CD4-positive, alpha-beta memory T cell (primary cell): ENCODE results near the gene COL23A1. TPM values are rescaled to one million over a fixed set of nuclear protein-coding genes. Genes with fewer than 3 reads are reported as not detected.

Source experiments
- CTCF ChIA-PET: fragments of 350-600 bp; sonication (Branson Sonifier 250); formaldehyde crosslinking; loops from one replicate; lab custom pipeline; 2021; ENCODE audit warnings: inconsistent platforms; ENCODE audit not compliant: partially characterized antibody; lab: Charles Lee
- POLR2A ChIA-PET: fragments of 350-600 bp; sonication (Branson Sonifier 250); formaldehyde crosslinking; loops from one replicate; lab custom pipeline; 2021; ENCODE audit not compliant: partially characterized antibody; lab: Charles Lee
- DNase-seq, 5 donors: peaks; one replicate each; pipeline versions ENCODE4 v3.0.0 to v3.0.0-alpha.2; 2020 to 2022; ENCODE audit warnings: mixed read lengths in 1 of 5
- H3K27ac ChIP-seq: one replicate; pipeline ENCODE4 v1.7.0; 2013; ENCODE audit warnings: low read depth, low read length
- H3K27me3 ChIP-seq: 2 replicates; pipeline ENCODE4 v1.7.0; 2013; ENCODE audit warnings: mild to moderate bottlenecking, low read length, moderate library complexity; ENCODE audit not compliant: insufficient read depth
- H3K36me3 ChIP-seq: 2 replicates; pipeline ENCODE4 v1.7.0; 2013; ENCODE audit warnings: mild to moderate bottlenecking, low read length, moderate library complexity; ENCODE audit not compliant: insufficient read depth
- H3K4me1 ChIP-seq: 2 replicates; pipeline ENCODE4 v1.7.0; 2013; ENCODE audit warnings: mild to moderate bottlenecking, low read length, moderate library complexity; ENCODE audit not compliant: insufficient read depth
- H3K4me3 ChIP-seq, 2 donors: one replicate each; pipeline ENCODE4 v1.7.0; 2013; ENCODE audit warnings: low read length in 2 of 2, mild to moderate bottlenecking in 1 of 2
- H3K9me3 ChIP-seq, 2 donors: one replicate each; pipeline ENCODE4 v1.7.0; 2013; ENCODE audit warnings: low read length in 2 of 2, control low read depth in 1 of 2; ENCODE audit not compliant: control insufficient read depth in 1 of 2
- H3K27ac Mint-ChIP-seq, 7 donors: one replicate each; pipeline ENCODE4 v1.8.0; 2020 to 2021; ENCODE audit warnings: mixed read lengths in 7 of 7, mild to moderate bottlenecking in 6 of 7, inconsistent platforms in 3 of 7, moderate library complexity in 3 of 7
- H3K27me3 Mint-ChIP-seq, 2 donors: one replicate each; pipeline ENCODE4 v1.8.0; 2020 to 2021; ENCODE audit warnings: mixed read lengths in 2 of 2
- H3K36me3 Mint-ChIP-seq, 2 donors: one replicate each; pipeline ENCODE4 v1.8.0; 2020 to 2021; ENCODE audit warnings: mixed read lengths in 2 of 2, inconsistent platforms in 1 of 2, mild to moderate bottlenecking in 1 of 2
- H3K4me1 Mint-ChIP-seq, 4 donors: one replicate each; pipeline ENCODE4 v1.8.0; 2020 to 2021; ENCODE audit warnings: mixed read lengths in 4 of 4, mild to moderate bottlenecking in 1 of 4
- H3K4me3 Mint-ChIP-seq, 8 donors: one replicate each; pipeline ENCODE4 v1.8.0; 2020 to 2021; ENCODE audit warnings: mixed read lengths in 8 of 8, mild to moderate bottlenecking in 7 of 8, moderate library complexity in 6 of 8, inconsistent platforms in 3 of 8
- H3K9me3 Mint-ChIP-seq, 8 donors: one replicate each; pipeline ENCODE4 v1.8.0; 2020 to 2021; ENCODE audit warnings: mixed read lengths in 8 of 8, mild to moderate bottlenecking in 5 of 8, inconsistent platforms in 3 of 8, moderate library complexity in 1 of 8
- intact Hi-C: fragments of 100-400 bp; cut with micrococcal nuclease; formaldehyde crosslinking; loops from one replicate; pipeline ENCODE4 v1.15.1; 2023
- polyA plus RNA-seq, 2 donors: library from polyadenylated mRNA; unstranded; fragments of 300-500 nt; fragmentation: Illumina TruSeq; gene quantifications; one replicate each; pipeline ENCODE4 v1.2.3, GENCODE V29; 2021
- total RNA-seq, 2 experiments: library from RNA; stranded (reverse); gene quantifications; one replicate each; pipeline ENCODE4 v1.2.3, GENCODE V29; 2021

COL23A1 gene
- total and polyA plus RNA-seq, 4 experiments from 2014 or later: 0.17 to 0.25 TPM; not detected in 2

GRCh38 chr5:178245389-178245788 lies 344.8 kb downstream of the COL23A1 start:
- intact Hi-C loops: no loop called here
- peaks cover 0 to 1% of the 10 kb centered on the region in 2 donors for H3K27me3 Mint-ChIP-seq

GRCh38 chr5:178244576-178244975 lies 345.6 kb downstream of the COL23A1 start:
- peaks cover 0 to 2% (median 0%) of the 10 kb centered on the region in 8 donors for H3K9me3 Mint-ChIP-seq
- H3K4me3 Mint-ChIP-seq: no peak overlapping the region
- intact Hi-C loops: no loop called here
- CTCF ChIA-PET: no interaction called here
- DNase-seq: no peak
- Histone ChIP-seq H3K4me1 (peaks cover 22% of the 10 kb centered on the region), H3K9me3 (no peaks in the 10 kb centered on the region), H3K4me3 (no peak overlapping the region), H3K36me3 (no peaks in the 10 kb centered on the region), H3K27me3 (no peaks in the 10 kb centered on the region), H3K27ac (no peak overlapping the region)
- H3K36me3 Mint-ChIP-seq: peaks cover 0 to 2% of the 10 kb centered on the region in 2 donors
- peak overlapping the region in 1 of 7 donors; percentile 48 for H3K27ac Mint-ChIP-seq
- peaks cover 0 to under 1% of the 10 kb centered on the region in 2 donors for H3K27me3 Mint-ChIP-seq
- POLR2A ChIA-PET: no interaction called here
- H3K4me1 Mint-ChIP-seq: peaks cover 10 to 28% (median 17%) of the 10 kb centered on the region in 4 donors

More at GRCh38 chr5:178245389-178245788, 344.8 kb downstream of the COL23A1 start:
- H3K27me3 ChIP-seq: no peaks in the 10 kb centered on the region
- no peaks in the 10 kb centered on the region for H3K36me3 ChIP-seq
- no peak for DNase-seq
- Mint-ChIP-seq H3K27ac (no peak overlapping the region), H3K36me3 (peaks cover 0 to 3% of the 10 kb centered on the region in 2 donors), H3K4me3 (no peak overlapping the region), H3K4me1 (peaks cover 11 to 29% (median 17%) of the 10 kb centered on the region in 4 donors), H3K9me3 (peaks cover 0 to 2% (median 0%) of the 10 kb centered on the region in 8 donors)
- H3K4me1 ChIP-seq: peaks cover 14% of the 10 kb centered on the region
- CTCF ChIA-PET: no interaction called here
- H3K27ac ChIP-seq: no peak overlapping the region
- H3K4me3 ChIP-seq: no peak overlapping the region
- no peaks in the 10 kb centered on the region for H3K9me3 ChIP-seq
- POLR2A ChIA-PET: no interaction called here

GRCh38 chr5:178242416-178242815 lies 347.8 kb downstream of the COL23A1 start:
- Mint-ChIP-seq H3K4me1 (peaks cover 12 to 40% (median 28%) of the 10 kb centered on the region in 4 donors), H3K27me3 (no peaks in the 10 kb centered on the region), H3K36me3 (no peaks in the 10 kb centered on the region), H3K4me3 (peak overlapping the region in 2 of 8 donors; percentile 50 to 57), H3K27ac (peak overlapping the region in 2 of 7 donors; percentile 4 to 71), H3K9me3 (no peaks in the 10 kb centered on the region)
- peaks cover 32% of the 10 kb centered on the region for H3K4me1 ChIP-seq
- H3K27me3 ChIP-seq: no peaks in the 10 kb centered on the region
- no peak overlapping the region for H3K4me3 ChIP-seq
- ChIA-PET POLR2A (no interaction called here), CTCF (no interaction called here)
- DNase-seq: no peak
- H3K36me3 ChIP-seq: no peaks in the 10 kb centered on the region
- no peak overlapping the region for H3K27ac ChIP-seq
- H3K9me3 ChIP-seq: no peaks in the 10 kb centered on the region
- intact Hi-C loops: no loop called here

GRCh38 chr5:178241688-178242231 lies 348.4 kb downstream of the COL23A1 start:
- Mint-ChIP-seq H3K27me3 (no peaks in the 10 kb centered on the region), H3K9me3 (no peaks in the 10 kb centered on the region), H3K4me3 (no peak overlapping the region), H3K27ac (peak overlapping the region in 1 of 7 donors; percentile 71), H3K4me1 (peaks cover 12 to 40% (median 31%) of the 10 kb centered on the region in 4 donors), H3K36me3 (no peaks in the 10 kb centered on the region)
- ChIA-PET CTCF (no interaction called here), POLR2A (no interaction called here)
- H3K27ac ChIP-seq: no peak overlapping the region
- intact Hi-C loops: no loop called here
- H3K27me3 ChIP-seq: no peaks in the 10 kb centered on the region
- H3K36me3 ChIP-seq: no peaks in the 10 kb centered on the region
- H3K9me3 ChIP-seq: no peaks in the 10 kb centered on the region
- no peak overlapping the region for H3K4me3 ChIP-seq
- DNase-seq: no peak
- H3K4me1 ChIP-seq: peaks cover 38% of the 10 kb centered on the region

GRCh38 chr5:178241231-178241663 lies 348.9 kb downstream of the COL23A1 start:
- peak overlapping the region in 6 of 7 donors; percentile 32 to 87 (median 73) for H3K27ac Mint-ChIP-seq

GRCh38 chr5:178240766-178241165 lies 349.4 kb downstream of the COL23A1 start:
- Histone ChIP-seq H3K4me3 (no peak overlapping the region), H3K9me3 (no peaks in the 10 kb centered on the region), H3K27ac (no peak overlapping the region), H3K27me3 (no peaks in the 10 kb centered on the region), H3K36me3 (no peaks in the 10 kb centered on the region), H3K4me1 (peaks cover 42% of the 10 kb centered on the region)
- H3K27me3 Mint-ChIP-seq: no peaks in the 10 kb centered on the region
- H3K4me3 Mint-ChIP-seq: peak overlapping the region in 6 of 8 donors; percentile 27 to 62 (median 49)
- ChIA-PET CTCF (no interaction called here), POLR2A (interaction anchor here (1.0 kb wide), 1 partner anchor 11 kb away, joined by 3 read pairs; no protein-coding TSS in a partner anchor)
- DNase-seq: no peak
- H3K27ac Mint-ChIP-seq: peak overlapping the region; percentile 32 to 87 (median 74)
- H3K9me3 Mint-ChIP-seq: no peaks in the 10 kb centered on the region
- no peaks in the 10 kb centered on the region for H3K36me3 Mint-ChIP-seq
- H3K4me1 Mint-ChIP-seq: peaks cover 12 to 46% (median 32%) of the 10 kb centered on the region in 4 donors
- intact Hi-C loops: no loop called here

More at GRCh38 chr5:178241231-178241663, 348.9 kb downstream of the COL23A1 start:
- DNase-seq: no peak
- intact Hi-C loops: no loop called here
- Histone ChIP-seq H3K9me3 (no peaks in the 10 kb centered on the region), H3K36me3 (no peaks in the 10 kb centered on the region), H3K4me1 (peaks cover 40% of the 10 kb centered on the region), H3K27me3 (no peaks in the 10 kb centered on the region), H3K4me3 (no peak overlapping the region), H3K27ac (no peak overlapping the region)
- POLR2A ChIA-PET: interaction anchor here (1.0 kb wide), 1 partner anchor 10 kb away, joined by 3 read pairs; no protein-coding TSS in a partner anchor
- CTCF ChIA-PET: no interaction called here
- Mint-ChIP-seq H3K27me3 (no peaks in the 10 kb centered on the region), H3K9me3 (no peaks in the 10 kb centered on the region), H3K4me3 (peak overlapping the region in 5 of 8 donors; percentile 27 to 62 (median 44)), H3K36me3 (no peaks in the 10 kb centered on the region), H3K4me1 (peaks cover 12 to 45% (median 32%) of the 10 kb centered on the region in 4 donors)

GRCh38 chr5:178240341-178240741 lies 349.9 kb downstream of the COL23A1 start:
- H3K36me3 ChIP-seq: no peaks in the 10 kb centered on the region
- CTCF ChIA-PET: no interaction called here
- POLR2A ChIA-PET: interaction anchor here (1.0 kb wide), 1 partner anchor 11 kb away, joined by 3 read pairs; no protein-coding TSS in a partner anchor

More at GRCh38 chr5:178240341-178240741, 349.9 kb downstream of the COL23A1 start:
- Mint-ChIP-seq H3K4me3 (peak overlapping the region in 7 of 8 donors; percentile 20 to 53 (median 39)), H3K4me1 (peaks cover 12 to 46% (median 34%) of the 10 kb centered on the region in 4 donors), H3K27ac (peak overlapping the region in 5 of 7 donors; percentile 48 to 87 (median 81)), H3K9me3 (no peaks in the 10 kb centered on the region), H3K36me3 (no peaks in the 10 kb centered on the region), H3K27me3 (no peaks in the 10 kb centered on the region)
- Histone ChIP-seq H3K27ac (no peak overlapping the region), H3K27me3 (no peaks in the 10 kb centered on the region), H3K4me1 (peaks cover 42% of the 10 kb centered on the region), H3K9me3 (no peaks in the 10 kb centered on the region), H3K4me3 (no peak overlapping the region)
- DNase-seq: no peak
- intact Hi-C loops: no loop called here
